ENCODE results near the gene GPX3. TPM values are rescaled to one million over a fixed set of nuclear protein-coding genes. Genes with fewer than 3 reads are reported as not detected.
A peak's percentile ranks its signal among the peaks of the same experiment; 100 is the strongest.

Gene GPX3
- total and polyA plus RNA-seq, 10 donors: 78.7 to 886 (median 303) TPM

DNA sequence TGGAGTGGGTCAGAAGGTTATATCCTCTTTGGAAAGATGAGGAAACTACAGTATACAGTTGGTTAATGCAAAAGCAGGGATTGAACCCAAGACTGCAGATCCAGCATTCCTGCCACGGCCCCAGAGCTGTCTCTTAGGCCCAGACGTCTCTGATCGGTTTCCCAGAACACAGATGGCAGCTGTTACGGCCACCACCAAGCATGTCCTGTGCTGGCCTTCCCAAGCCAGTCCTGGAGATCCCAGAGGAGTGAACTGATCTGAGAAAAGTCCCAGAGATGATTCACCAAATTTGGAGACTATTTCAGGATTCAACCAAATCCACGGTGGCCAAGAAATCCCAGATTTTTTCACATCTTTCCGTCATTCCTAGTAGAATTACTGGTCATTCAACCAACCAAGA is 40.4 kb downstream of the GPX3 start:
- Histone ChIP-seq H3K27ac (peak overlapping the region; percentile 28 to 95 (median 83)), H3K27me3 (replicated peaks in 1 of 7) (no peaks in the 10 kb centered on the region), H3K4me1 (peaks cover 45 to 100% (median 87%) of the 10 kb centered on the region in 6 donors), H3K4me3 (peak overlapping the region in 1 of 8 donors; percentile 46), H3K36me3 (peaks cover 4 to 94% (median 69%) of the 10 kb centered on the region in 6 donors), H3K9me3 (no peaks in the 10 kb centered on the region)
- DNase-seq: peak; percentile 69
- no peak for TF ChIP-seq POLR2AphosphoS5 (IDR thresholded peaks at IDR 0.05)
- 74 to 89% (median 80%) methylated on average over 6 of the region's 6 CpGs for WGBS, 5 donors
- intact Hi-C loops (cut with DNase I; ENCODE audit: low total_unique reads): no loop called here

DNA sequence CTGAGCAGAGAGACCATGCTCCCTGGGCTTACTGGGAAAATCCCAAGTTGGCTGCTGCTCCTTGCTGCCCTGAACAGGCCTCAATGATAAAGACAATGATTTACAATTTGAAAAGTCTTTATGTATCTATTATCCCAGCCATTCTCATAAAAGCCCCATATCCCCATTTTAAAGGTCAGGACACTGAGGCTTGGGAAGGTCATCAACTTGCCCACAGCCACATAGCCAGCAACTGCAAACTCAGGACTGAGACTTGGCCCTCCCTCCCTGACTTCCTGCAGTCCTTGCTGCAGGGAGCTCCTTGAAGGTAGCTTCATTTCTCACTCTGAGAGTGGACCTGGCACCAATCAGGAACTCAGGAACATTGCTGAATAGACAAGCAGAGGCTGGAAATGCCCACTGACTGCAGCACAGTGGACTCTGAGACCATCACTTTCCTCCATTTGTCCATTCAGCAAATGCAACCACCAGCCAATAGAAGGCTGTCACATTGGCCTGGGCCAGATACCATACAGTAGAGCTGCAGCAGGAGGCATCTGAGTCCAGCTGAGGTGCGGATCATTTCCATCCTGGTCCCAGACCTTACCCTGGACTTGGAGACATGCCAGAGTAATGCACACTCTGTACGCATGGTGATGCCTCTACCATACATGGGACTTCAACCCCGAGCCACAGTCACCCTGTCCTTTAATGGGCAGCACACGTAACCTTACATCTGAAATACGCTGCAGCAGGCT is 42.2 kb downstream of the GPX3 start:
- H3K4me1 ChIP-seq: peaks cover 56 to 100% (median 91%) of the 10 kb centered on the region in 6 donors
- intact Hi-C loops (cut with DNase I; ENCODE audit: low total_unique reads): no loop called here
- TF ChIP-seq, protein P1, sequence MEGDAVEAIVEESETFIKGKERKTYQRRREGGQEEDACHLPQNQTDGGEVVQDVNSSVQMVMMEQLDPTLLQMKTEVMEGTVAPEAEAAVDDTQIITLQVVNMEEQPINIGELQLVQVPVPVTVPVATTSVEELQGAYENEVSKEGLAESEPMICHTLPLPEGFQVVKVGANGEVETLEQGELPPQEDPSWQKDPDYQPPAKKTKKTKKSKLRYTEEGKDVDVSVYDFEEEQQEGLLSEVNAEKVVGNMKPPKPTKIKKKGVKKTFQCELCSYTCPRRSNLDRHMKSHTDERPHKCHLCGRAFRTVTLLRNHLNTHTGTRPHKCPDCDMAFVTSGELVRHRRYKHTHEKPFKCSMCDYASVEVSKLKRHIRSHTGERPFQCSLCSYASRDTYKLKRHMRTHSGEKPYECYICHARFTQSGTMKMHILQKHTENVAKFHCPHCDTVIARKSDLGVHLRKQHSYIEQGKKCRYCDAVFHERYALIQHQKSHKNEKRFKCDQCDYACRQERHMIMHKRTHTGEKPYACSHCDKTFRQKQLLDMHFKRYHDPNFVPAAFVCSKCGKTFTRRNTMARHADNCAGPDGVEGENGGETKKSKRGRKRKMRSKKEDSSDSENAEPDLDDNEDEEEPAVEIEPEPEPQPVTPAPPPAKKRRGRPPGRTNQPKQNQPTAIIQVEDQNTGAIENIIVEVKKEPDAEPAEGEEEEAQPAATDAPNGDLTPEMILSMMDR (IDR thresholded peaks at IDR 0.05 in 8 of 11, conservative IDR thresholded peaks at IDR 0.05 in 3 of 11): no peak
- TF ChIP-seq POLR2A (IDR thresholded peaks at IDR 0.05) (no peak), POLR2AphosphoS5 (IDR thresholded peaks at IDR 0.05) (no peak)
- H3K4me3 ChIP-seq: no peak overlapping the region
- H3K9me3 ChIP-seq: no peaks in the 10 kb centered on the region
- no peaks in the 10 kb centered on the region for H3K27me3 ChIP-seq (replicated peaks in 1 of 7)
- WGBS, 5 donors: 92 to 96% (median 95%) methylated on average over 5 of the region's 5 CpGs
- H3K36me3 ChIP-seq: peaks cover 4 to 91% (median 63%) of the 10 kb centered on the region in 6 donors
- peak overlapping the region; percentile 16 to 95 (median 80) for H3K27ac ChIP-seq
- peak; percentile 20 for DNase-seq

DNA sequence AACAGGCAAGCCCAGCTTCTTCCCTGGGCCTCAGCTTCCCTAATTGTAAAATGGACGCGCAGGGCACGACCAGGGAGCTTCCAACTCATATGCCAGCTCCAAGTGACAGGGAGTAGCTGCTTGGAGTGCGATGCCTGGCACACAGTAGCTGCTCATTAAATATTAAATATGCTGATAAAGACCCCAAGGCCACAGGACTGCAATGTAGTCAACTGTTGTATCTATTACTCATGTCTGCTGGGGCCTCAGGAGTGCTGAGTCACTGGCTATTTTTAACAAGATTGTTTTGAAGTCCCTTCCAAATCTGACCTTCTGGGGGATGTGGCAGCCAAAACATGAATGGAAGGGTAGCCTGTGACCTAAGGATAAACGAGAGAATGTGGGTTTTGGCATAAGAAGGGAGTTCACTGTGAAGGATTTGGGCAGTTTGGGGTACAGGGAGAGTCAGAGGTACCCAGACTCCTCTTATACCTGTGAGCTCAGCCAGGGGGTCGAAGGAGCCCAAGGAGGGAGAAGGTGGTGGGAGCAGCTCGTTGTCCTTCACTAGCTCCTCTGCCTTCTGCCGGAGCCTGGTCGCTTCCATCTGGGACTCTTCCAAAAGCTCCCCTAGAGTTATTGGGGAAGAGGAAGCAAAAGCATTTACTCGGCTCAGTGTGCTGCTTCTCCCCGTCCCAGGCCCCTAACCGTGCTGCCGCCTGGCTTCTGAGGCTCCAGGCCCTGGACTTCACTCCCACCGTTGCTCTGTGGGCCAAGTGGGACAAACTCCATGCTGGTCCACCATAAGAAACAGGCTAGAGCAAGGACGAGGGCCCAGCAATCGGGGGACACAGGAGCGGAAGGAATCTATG is 43.0 kb downstream of the GPX3 start:
- 53 to 63% (median 56%) methylated on average over 16 to 17 of the region's 17 CpGs for WGBS, 5 donors
- TF ChIP-seq POLR2A (IDR thresholded peaks at IDR 0.05): no peak
- TF ChIP-seq, protein P1 (IDR thresholded peaks at IDR 0.05 in 8 of 11, conservative IDR thresholded peaks at IDR 0.05 in 3 of 11): no peak
- TF ChIP-seq POLR2AphosphoS5 (IDR thresholded peaks at IDR 0.05): peak in 2 of 3 donors; percentile 8 to 17
- peaks cover 64 to 100% (median 96%) of the 10 kb centered on the region in 6 donors for H3K4me1 ChIP-seq
- H3K27ac ChIP-seq: peak overlapping the region; percentile 63 to 95 (median 76)
- intact Hi-C loops (cut with DNase I; ENCODE audit: low total_unique reads): no loop called here
- peak; percentile 75 for DNase-seq
- H3K4me3 ChIP-seq: peak overlapping the region in 1 of 8 donors; percentile 15
- no peaks in the 10 kb centered on the region for H3K9me3 ChIP-seq
- H3K36me3 ChIP-seq: peaks cover 4 to 91% (median 57%) of the 10 kb centered on the region in 6 donors
- no peaks in the 10 kb centered on the region for H3K27me3 ChIP-seq (replicated peaks in 1 of 7)

DNA sequence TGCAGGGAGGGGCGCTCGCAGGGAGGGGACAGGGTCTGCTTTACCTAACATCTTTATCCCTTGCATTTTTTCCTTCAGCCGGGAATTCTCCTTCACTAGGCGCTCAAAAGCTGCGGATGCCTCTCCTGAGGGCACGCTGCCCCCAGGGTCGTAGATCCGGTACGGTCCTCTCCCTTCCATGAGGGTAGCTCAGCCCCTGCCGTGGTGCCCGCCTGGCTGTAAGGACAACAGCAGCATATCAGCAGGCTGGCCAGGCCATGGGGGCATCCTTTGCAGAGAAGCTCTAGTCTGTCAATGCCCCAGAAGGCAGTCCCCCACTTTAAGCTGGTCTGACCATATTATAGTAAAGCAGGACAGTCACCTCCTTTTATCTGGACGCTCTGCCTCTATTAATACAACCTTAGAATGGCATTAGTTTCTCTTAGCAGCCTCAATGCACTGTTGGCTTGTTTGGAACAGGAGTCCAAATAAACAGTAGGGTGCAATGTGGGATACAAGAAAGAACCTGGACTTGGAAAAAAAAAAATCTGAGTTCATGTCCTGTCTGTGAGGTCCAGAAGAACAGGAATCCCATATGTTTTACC is 44.6 kb downstream of the GPX3 start:
- peak; percentile 63 for DNase-seq
- Histone ChIP-seq H3K36me3 (peaks cover 4 to 89% (median 46%) of the 10 kb centered on the region in 6 donors), H3K9me3 (no peaks in the 10 kb centered on the region), H3K27me3 (replicated peaks in 1 of 7) (no peaks in the 10 kb centered on the region), H3K27ac (peak overlapping the region in 7 of 8 donors; percentile 25 to 95 (median 75)), H3K4me1 (peaks cover 73 to 100% (median 98%) of the 10 kb centered on the region in 6 donors), H3K4me3 (no peak overlapping the region)
- TF ChIP-seq POLR2AphosphoS5 (IDR thresholded peaks at IDR 0.05): peak in 1 of 3 donors; percentile 30
- TF ChIP-seq, protein P1 (IDR thresholded peaks at IDR 0.05 in 8 of 11, conservative IDR thresholded peaks at IDR 0.05 in 3 of 11): no peak
- TF ChIP-seq POLR2A (IDR thresholded peaks at IDR 0.05): no peak
- 93 to 95% (median 94%) methylated on average over 12 of the region's 12 CpGs for WGBS, 5 donors
- intact Hi-C loops (cut with DNase I; ENCODE audit: low total_unique reads): no loop called here

Data from spleen (tissue), 11 donors.